MM.1S (cell line): ENCODE measurements around the gene DBP.

Source experiments
- DNase-seq: peaks from one replicate; pipeline ENCODE4 v3.0.0-alpha.2; 2015
- H2AFZ ChIP-seq: fragments of 300-600 bp; sonication (generic); 2 replicates; pipeline ENCODE4 v1.6.0; 2016; ENCODE audit warnings: antibody characterized with exemption, low read length
- H3F3A ChIP-seq: fragments of 300-600 bp; sonication (generic); 2 replicates; pipeline ENCODE4 v1.6.1; 2016; ENCODE audit warnings: mild to moderate bottlenecking, antibody characterized with exemption, low read length, moderate library complexity, mixed read lengths; ENCODE audit not compliant: insufficient read depth
- H3K27ac ChIP-seq: fragments of 300-600 bp; sonication (generic); 2 replicates; pipeline ENCODE4 v1.5.1; 2016; ENCODE audit warnings: mild to moderate bottlenecking, low read length
- H3K27me3 ChIP-seq: fragments of 300-600 bp; sonication (generic); replicated peaks from 2 replicates; pipeline ENCODE4 v1.6.0; 2016; ENCODE audit warnings: low read length; ENCODE audit not compliant: insufficient read depth
- H3K36me3 ChIP-seq: fragments of 300-600 bp; sonication (generic); replicated peaks from 2 replicates; pipeline ENCODE4 v1.6.1; 2016; ENCODE audit warnings: mild to moderate bottlenecking, low read length, mixed read lengths; ENCODE audit not compliant: insufficient read depth
- H3K4me1 ChIP-seq: fragments of 300-600 bp; sonication (generic); 2 replicates; pipeline ENCODE4 v1.6.1; 2016; ENCODE audit warnings: low read length, mixed read lengths
- H3K4me2 ChIP-seq: fragments of 300-600 bp; sonication (generic); 2 replicates; pipeline ENCODE4 v1.6.0; 2016; ENCODE audit warnings: low read depth, low read length
- H3K4me3 ChIP-seq: fragments of 300-600 bp; sonication (generic); 2 replicates; pipeline ENCODE4 v1.5.1; 2016; ENCODE audit warnings: low read length, mixed read lengths
- H3K79me2 ChIP-seq: fragments of 300-600 bp; sonication (generic); 2 replicates; pipeline ENCODE4 v1.6.1; 2016; ENCODE audit warnings: mixed run types, low read length, mixed read lengths
- H3K9ac ChIP-seq: fragments of 300-600 bp; sonication (generic); 2 replicates; pipeline ENCODE4 v1.6.1; 2016; ENCODE audit warnings: low read length, mixed read lengths
- H3K9me2 ChIP-seq: fragments of 300-600 bp; sonication (generic); replicated peaks from 2 replicates; pipeline ENCODE4 v1.6.1; 2016; ENCODE audit warnings: mild to moderate bottlenecking, low read length, mixed read lengths; ENCODE audit not compliant: insufficient read depth
- H3K9me3 ChIP-seq: fragments of 300-600 bp; sonication (generic); replicated peaks from 2 replicates; pipeline ENCODE4 v1.6.1; 2016; ENCODE audit warnings: mild to moderate bottlenecking, low read length, mixed read lengths; ENCODE audit not compliant: insufficient read depth
- H4K20me1 ChIP-seq: fragments of 300-600 bp; sonication (generic); 2 replicates; pipeline ENCODE4 v1.6.1; 2016; ENCODE audit warnings: mild to moderate bottlenecking, low read length, moderate library complexity, mixed read lengths; ENCODE audit not compliant: insufficient read depth
- EZH2 ChIP-seq: fragments of 300-600 bp; sonication (generic); optimal IDR thresholded peaks from 2 replicates; pipeline ENCODE3; 2017; ENCODE audit warnings: low read depth, mild to moderate bottlenecking, antibody characterized with exemption, low read length, mixed read lengths
- EZH2phosphoT487 ChIP-seq: fragments of 300-600 bp; sonication (generic); IDR thresholded peaks from 2 replicates; pipeline ENCODE4 v1.6.1; 2018; ENCODE audit warnings: antibody characterized with exemption, low read length
- TF ChIP-seq, protein P1 (sequence below): fragments of 300-600 bp; sonication (generic); IDR thresholded peaks from 2 replicates; pipeline ENCODE4 v1.5.1; 2016; ENCODE audit warnings: antibody characterized with exemption, low read length, mixed read lengths

Gene DBP

DNA sequence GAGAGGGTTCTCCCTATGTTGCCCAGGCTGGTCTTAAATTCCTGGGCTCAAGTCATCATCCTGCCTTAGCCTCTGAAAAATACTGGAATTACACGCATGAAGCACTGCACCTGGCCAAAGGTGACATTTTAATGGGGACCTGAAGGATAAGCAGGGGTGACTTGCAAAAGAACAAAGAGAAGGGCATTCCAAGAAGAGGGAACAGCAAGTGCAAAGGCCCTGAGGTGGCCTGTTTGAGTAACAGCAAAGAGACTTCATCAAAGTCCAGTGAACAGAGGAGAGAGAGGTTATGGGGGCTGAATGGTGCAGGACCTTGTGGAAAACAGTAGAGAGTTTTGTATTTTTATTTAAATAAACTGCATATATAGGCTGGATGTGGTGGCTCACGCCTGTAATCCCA, 4.7 kb upstream of the DBP start:
- H3K9me3 ChIP-seq, result no peaks in the 10 kb centered on the region
- H3K36me3 ChIP-seq, result no peaks in the 10 kb centered on the region
- no peaks in the 10 kb centered on the region for H4K20me1 ChIP-seq
- peaks cover 6% of the 10 kb centered on the region for H3K4me1 ChIP-seq
- no peak overlapping the region for H3K4me2 ChIP-seq
- no peak overlapping the region for H3K9ac ChIP-seq
- peaks cover 30% of the 10 kb centered on the region for H3K27me3 ChIP-seq
- no peaks in the 10 kb centered on the region for H3K9me2 ChIP-seq
- H2AFZ ChIP-seq, result no peak overlapping the region
- H3K79me2 ChIP-seq, result no peaks in the 10 kb centered on the region
- no peak for DNase-seq
- no peak overlapping the region for H3K4me3 ChIP-seq
- TF ChIP-seq, protein P1, sequence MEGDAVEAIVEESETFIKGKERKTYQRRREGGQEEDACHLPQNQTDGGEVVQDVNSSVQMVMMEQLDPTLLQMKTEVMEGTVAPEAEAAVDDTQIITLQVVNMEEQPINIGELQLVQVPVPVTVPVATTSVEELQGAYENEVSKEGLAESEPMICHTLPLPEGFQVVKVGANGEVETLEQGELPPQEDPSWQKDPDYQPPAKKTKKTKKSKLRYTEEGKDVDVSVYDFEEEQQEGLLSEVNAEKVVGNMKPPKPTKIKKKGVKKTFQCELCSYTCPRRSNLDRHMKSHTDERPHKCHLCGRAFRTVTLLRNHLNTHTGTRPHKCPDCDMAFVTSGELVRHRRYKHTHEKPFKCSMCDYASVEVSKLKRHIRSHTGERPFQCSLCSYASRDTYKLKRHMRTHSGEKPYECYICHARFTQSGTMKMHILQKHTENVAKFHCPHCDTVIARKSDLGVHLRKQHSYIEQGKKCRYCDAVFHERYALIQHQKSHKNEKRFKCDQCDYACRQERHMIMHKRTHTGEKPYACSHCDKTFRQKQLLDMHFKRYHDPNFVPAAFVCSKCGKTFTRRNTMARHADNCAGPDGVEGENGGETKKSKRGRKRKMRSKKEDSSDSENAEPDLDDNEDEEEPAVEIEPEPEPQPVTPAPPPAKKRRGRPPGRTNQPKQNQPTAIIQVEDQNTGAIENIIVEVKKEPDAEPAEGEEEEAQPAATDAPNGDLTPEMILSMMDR, result no peak
- TF ChIP-seq EZH2 (no peak), EZH2phosphoT487 (no peak)
- no peak overlapping the region for H3K27ac ChIP-seq
- H3F3A ChIP-seq, result peaks cover 4% of the 10 kb centered on the region

DNA sequence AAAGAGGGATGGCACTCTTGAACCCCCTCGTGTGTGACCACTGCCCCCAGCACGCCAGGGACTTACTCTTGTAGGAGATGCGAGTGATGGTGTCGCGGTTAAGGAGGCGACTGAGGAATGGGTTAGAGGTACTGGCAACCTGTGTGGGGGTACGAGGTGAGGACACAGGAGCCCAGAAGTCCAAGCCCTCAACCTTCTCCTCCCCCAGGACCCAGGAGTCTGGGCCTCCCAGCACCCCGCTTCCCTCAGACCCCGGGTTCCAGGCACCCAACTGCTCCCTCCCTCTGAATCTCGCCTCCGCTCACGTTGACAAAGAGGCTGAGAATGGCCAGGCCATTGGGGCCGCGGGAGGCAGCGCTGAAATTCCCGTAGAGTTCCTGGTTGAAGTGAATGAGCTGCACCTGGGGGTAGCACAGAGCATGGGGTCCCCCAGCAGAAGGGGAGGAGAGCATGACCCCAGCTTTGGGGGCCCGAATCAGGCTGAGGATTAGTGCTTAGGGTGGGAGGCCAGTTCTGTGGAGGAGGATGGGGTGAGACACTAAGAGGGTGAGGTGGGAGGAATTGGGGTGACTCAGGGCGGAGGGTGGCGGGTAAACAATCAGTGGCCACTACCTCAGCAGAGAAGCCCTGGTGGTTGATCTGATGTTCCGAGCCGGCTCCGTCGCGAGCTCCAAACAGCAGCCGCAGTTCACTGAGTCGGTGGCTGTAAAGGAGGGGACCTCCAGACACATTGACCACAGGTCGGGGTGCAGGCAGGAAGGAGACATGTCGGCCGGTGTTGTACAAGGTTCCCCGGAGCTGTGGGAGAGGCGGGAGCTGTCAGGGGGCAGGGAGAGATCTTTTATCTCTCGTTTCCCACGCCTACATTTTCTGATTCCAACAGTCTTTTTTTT, 2.5 kb upstream of the DBP start:
- Histone ChIP-seq H3F3A (peaks cover 16% of the 10 kb centered on the region), H3K9me3 (no peaks in the 10 kb centered on the region), H3K4me1 (peaks cover 11% of the 10 kb centered on the region), H3K27ac (no peak overlapping the region), H3K9me2 (no peaks in the 10 kb centered on the region), H3K36me3 (no peaks in the 10 kb centered on the region), H4K20me1 (no peaks in the 10 kb centered on the region), H3K9ac (no peak overlapping the region), H2AFZ (no peak overlapping the region), H3K27me3 (peaks cover 30% of the 10 kb centered on the region), H3K4me3 (no peak overlapping the region), H3K79me2 (no peaks in the 10 kb centered on the region), H3K4me2 (no peak overlapping the region)
- TF ChIP-seq, protein P1, result no peak
- no peak for TF ChIP-seq EZH2phosphoT487
- TF ChIP-seq EZH2, result no peak
- DNase-seq, result no peak

- peaks cover 17% of the 10 kb centered on the region for H3F3A ChIP-seq
- H4K20me1 ChIP-seq, result no peaks in the 10 kb centered on the region
- no peaks in the 10 kb centered on the region for H3K9me3 ChIP-seq
- H3K36me3 ChIP-seq, result no peaks in the 10 kb centered on the region
- H3K27ac ChIP-seq, result no peak overlapping the region
- no peaks in the 10 kb centered on the region for H3K9me2 ChIP-seq
- no peak for DNase-seq
- peak overlapping the region; percentile 95; the same call in 1 of the 2 replicates for H3K4me2 ChIP-seq
- H3K79me2 ChIP-seq, result no peaks in the 10 kb centered on the region
- H2AFZ ChIP-seq, result 0 out of 2 replicates have a peak overlapping the region, but pooled peaks have one; percentile 84
- peaks cover 25% of the 10 kb centered on the region for H3K27me3 ChIP-seq
- peaks cover 16% of the 10 kb centered on the region for H3K4me1 ChIP-seq
- no peak overlapping the region for H3K4me3 ChIP-seq
- TF ChIP-seq EZH2, result no peak
- TF ChIP-seq, protein P1, result no peak
- no peak for TF ChIP-seq EZH2phosphoT487
- H3K9ac ChIP-seq, result no peak overlapping the region
These were observed 1.7 kb upstream of the DBP start for GRCh38 chr19:48638831-48639381.
